K562 (cell line): ENCODE results near the gene NEXN. TPM values are rescaled to one million over a fixed set of nuclear protein-coding genes. Genes with fewer than 3 reads are reported as not detected.

Source experiments
- CHD1 ChIP-seq: fragments of 200-600 bp; sonication (generic); IDR thresholded peaks from one replicate; pipeline ENCODE4 v1.6.1; 2012; ENCODE audit warnings: mild to moderate bottlenecking, moderate library complexity, low read length, inconsistent platforms
- CHD4 ChIP-seq: fragments of 200-600 bp; sonication (generic); IDR thresholded peaks from 3 replicates; pipeline ENCODE4 v1.6.1; 2012; ENCODE audit warnings: low read depth, mild to moderate bottlenecking, mixed read lengths, low read length, inconsistent platforms; ENCODE audit not compliant: insufficient read depth, insufficient replicate concordance, poor library complexity, severe bottlenecking
- GTF2A2 ChIP-seq: IDR thresholded peaks from 2 replicates; pipeline ENCODE4 v1.6.1; 2016; ENCODE audit warnings: mild to moderate bottlenecking, missing genetic modification characterization, missing compliant biosample characterization
- ILF3 ChIP-seq: fragments of 450-650 bp; IDR thresholded peaks from 2 replicates; pipeline ENCODE4 v1.6.1; 2018; ENCODE audit warnings: antibody characterized with exemption, mild to moderate bottlenecking, moderate library complexity, borderline replicate concordance
- KAT8 ChIP-seq: fragments of 450-650 bp; IDR thresholded peaks from 2 replicates; pipeline ENCODE4 v1.6.1; 2016; ENCODE audit warnings: low read depth, mild to moderate bottlenecking
- NFE2L1 ChIP-seq: fragments of 450-650 bp; IDR thresholded peaks from 2 replicates; pipeline ENCODE4 v1.6.1; 2016; ENCODE audit warnings: missing genetic modification characterization, low read depth, mild to moderate bottlenecking, missing compliant biosample characterization, moderate library complexity, borderline replicate concordance
- PCBP1 ChIP-seq: fragments of 200-400 bp; formaldehyde crosslinking; IDR thresholded peaks from 2 replicates; pipeline ENCODE4 v1.6.1; 2018; ENCODE audit warnings: mild to moderate bottlenecking, low read depth, low read length; ENCODE audit not compliant: poor library complexity, severe bottlenecking
- PHB ChIP-seq: fragments of 250-450 bp; sonication (Bioruptor Pico); IDR thresholded peaks from 2 replicates; pipeline ENCODE4 v1.5.0; 2021
- PHTF2 ChIP-seq: fragments of 250-450 bp; sonication (Bioruptor Pico); IDR thresholded peaks from 2 replicates; pipeline ENCODE4 v1.5.0; 2021; ENCODE audit warnings: mild to moderate bottlenecking
- POLR2A ChIP-seq: fragments of 450-650 bp; conservative IDR thresholded peaks from 2 replicates; pipeline ENCODE4 v1.6.1; 2016
- YBX1 ChIP-seq: fragments of 450-650 bp; IDR thresholded peaks from 2 replicates; pipeline ENCODE4 v1.7.1; 2016; ENCODE audit warnings: mild to moderate bottlenecking
- ZFX ChIP-seq: sonication (generic); formaldehyde crosslinking; IDR thresholded peaks from 2 replicates; pipeline ENCODE4 v1.8.0; 2022; ENCODE audit warnings: mild to moderate bottlenecking, missing genetic modification reagents, moderate library complexity
- ZKSCAN1 ChIP-seq: fragments of 150-350 bp; IDR thresholded peaks from 2 replicates; pipeline ENCODE4 v1.6.1; 2016; ENCODE audit warnings: low read depth, low read length
- polyA plus RNA-seq, 8 experiments: library from polyadenylated mRNA; depleted of rRNA in 4 of 8; stranded (reverse) in 5 of 8; unstranded in 3 of 8; fragments of >200 nt; fragmentation: Nextera tagmentation in 2 of 8; fragmentation: Illumina TruSeq in 1 of 8; extraction: Ambion mirVana in 2 of 8; extraction: Trizol in 1 of 8; gene quantifications; 2 replicates each; pipeline versions ENCODE4 v1.2.1 to v1.2.3, GENCODE V29; 2011 to 2014; ENCODE audit warnings: inconsistent platforms in 1 of 8, missing spikeins in 1 of 8
- total RNA-seq, 7 experiments: library from RNA; depleted of rRNA in 6 of 7; stranded (reverse); fragments of >200 nt in 6 of 7; fragmentation: Illumina TruSeq in 2 of 7; extraction: Trizol in 2 of 7; gene quantifications; 2 replicates each; pipeline versions ENCODE4 v1.2.1 to v1.2.3, GENCODE V29; 2011 to 2021; ENCODE audit warnings: low replicate concordance in 1 of 7
- TF ChIP-seq, protein P1 (sequence below): fragments of 450-650 bp; formaldehyde crosslinking; IDR thresholded peaks from 2 replicates; pipeline ENCODE4 v1.4.0; 2020; ENCODE audit warnings: mild to moderate bottlenecking, moderate library complexity
- TF ChIP-seq, protein P2 (sequence below): fragments of 200-800 bp; sonication (Bioruptor generic); IDR thresholded peaks from 2 replicates; pipeline ENCODE4 v1.6.1; 2017; ENCODE audit warnings: missing genetic modification characterization, missing compliant biosample characterization
- TF ChIP-seq, protein P3 (sequence below): fragments of 450-650 bp; formaldehyde crosslinking; conservative IDR thresholded peaks from 2 replicates; pipeline ENCODE4 v1.4.0; 2022; ENCODE audit warnings: mild to moderate bottlenecking, missing genetic modification characterization
- TF ChIP-seq, protein P4 (sequence below): sonication (generic); formaldehyde crosslinking; IDR thresholded peaks from 2 replicates; pipeline ENCODE4 v1.8.0; 2022; ENCODE audit warnings: mild to moderate bottlenecking, low read depth, missing genetic modification reagents
- TF ChIP-seq, protein P5 (sequence below), 2 experiments: IDR thresholded peaks in 1 of 2; conservative IDR thresholded peaks in 1 of 2; 2 replicates each; pipeline ENCODE4 v1.6.1; 2016; ENCODE audit warnings: low read depth in 2 of 2, mild to moderate bottlenecking in 1 of 2, missing compliant biosample characterization in 1 of 2, missing genetic modification characterization in 1 of 2, moderate library complexity in 1 of 2

NEXN gene
- total and polyA plus RNA-seq, 9 of the 15 experiments (the other 6 are each of a cell fraction or from before 2014, with no cell fraction given), result 0.18 to 1.8 (median 0.76) TPM

DNA sequence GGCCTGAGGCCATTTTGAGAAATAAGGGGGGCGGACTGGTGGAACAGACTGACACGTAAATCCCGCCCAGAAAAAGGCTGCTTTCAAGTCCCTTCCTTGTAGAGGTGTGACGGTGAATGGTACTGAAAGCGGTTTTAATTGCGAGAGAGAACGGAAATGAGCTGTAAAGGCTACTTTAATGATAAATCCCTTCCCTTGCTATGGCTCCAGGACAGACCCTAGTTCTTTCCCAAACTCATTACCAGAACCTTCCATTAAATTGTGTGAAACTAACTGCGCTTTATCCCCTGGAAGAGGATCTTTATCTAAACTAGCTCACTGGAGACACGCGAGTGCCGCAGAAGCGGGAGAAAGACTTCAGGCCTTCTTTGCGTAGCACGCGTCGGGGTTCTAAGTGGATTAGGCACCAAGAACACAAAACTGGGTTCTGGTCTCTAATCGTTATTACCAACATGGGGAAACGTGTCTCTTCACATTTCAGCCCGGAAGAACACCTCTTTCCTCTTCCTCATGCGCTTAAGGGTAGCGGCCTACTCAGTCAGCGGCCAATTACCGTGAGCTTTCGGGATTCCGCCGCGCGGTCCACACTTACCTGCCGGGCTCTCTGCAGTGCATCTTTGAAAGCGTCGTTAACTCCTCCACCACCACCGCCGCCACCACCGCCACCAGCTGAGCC, 90.0 kb downstream of the NEXN start (continued):
- TF ChIP-seq, protein P1, sequence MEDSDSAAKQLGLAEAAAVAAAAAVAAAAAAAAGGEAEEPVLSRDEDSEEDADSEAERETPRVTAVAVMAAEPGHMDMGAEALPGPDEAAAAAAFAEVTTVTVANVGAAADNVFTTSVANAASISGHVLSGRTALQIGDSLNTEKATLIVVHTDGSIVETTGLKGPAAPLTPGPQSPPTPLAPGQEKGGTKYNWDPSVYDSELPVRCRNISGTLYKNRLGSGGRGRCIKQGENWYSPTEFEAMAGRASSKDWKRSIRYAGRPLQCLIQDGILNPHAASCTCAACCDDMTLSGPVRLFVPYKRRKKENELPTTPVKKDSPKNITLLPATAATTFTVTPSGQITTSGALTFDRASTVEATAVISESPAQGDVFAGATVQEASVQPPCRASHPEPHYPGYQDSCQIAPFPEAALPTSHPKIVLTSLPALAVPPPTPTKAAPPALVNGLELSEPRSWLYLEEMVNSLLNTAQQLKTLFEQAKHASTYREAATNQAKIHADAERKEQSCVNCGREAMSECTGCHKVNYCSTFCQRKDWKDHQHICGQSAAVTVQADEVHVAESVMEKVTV (CRISPR knock-in tag), result no peak
- TF ChIP-seq PHTF2 (CRISPR knock-in tag) (no peak), ILF3 (no peak), CHD4 (no peak), ZFX (CRISPR knock-in tag) (peak; percentile 96), ZKSCAN1 (no peak), KAT8 (peak; percentile 16; the same call in 1 of the 2 replicates), CHD1 (peak; percentile 94), YBX1 (no peak), PCBP1 (no peak), POLR2A (peak; percentile 32), PHB (CRISPR knock-in tag) (no peak), NFE2L1 (no peak), GTF2A2 (tag) (0 out of 2 replicates have a peak, but pooled peaks have one; percentile 37)
- TF ChIP-seq, protein P2, sequence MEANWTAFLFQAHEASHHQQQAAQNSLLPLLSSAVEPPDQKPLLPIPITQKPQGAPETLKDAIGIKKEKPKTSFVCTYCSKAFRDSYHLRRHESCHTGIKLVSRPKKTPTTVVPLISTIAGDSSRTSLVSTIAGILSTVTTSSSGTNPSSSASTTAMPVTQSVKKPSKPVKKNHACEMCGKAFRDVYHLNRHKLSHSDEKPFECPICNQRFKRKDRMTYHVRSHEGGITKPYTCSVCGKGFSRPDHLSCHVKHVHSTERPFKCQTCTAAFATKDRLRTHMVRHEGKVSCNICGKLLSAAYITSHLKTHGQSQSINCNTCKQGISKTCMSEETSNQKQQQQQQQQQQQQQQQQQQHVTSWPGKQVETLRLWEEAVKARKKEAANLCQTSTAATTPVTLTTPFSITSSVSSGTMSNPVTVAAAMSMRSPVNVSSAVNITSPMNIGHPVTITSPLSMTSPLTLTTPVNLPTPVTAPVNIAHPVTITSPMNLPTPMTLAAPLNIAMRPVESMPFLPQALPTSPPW (CRISPR knock-in tag), result peak; percentile 93
- TF ChIP-seq, protein P3, sequence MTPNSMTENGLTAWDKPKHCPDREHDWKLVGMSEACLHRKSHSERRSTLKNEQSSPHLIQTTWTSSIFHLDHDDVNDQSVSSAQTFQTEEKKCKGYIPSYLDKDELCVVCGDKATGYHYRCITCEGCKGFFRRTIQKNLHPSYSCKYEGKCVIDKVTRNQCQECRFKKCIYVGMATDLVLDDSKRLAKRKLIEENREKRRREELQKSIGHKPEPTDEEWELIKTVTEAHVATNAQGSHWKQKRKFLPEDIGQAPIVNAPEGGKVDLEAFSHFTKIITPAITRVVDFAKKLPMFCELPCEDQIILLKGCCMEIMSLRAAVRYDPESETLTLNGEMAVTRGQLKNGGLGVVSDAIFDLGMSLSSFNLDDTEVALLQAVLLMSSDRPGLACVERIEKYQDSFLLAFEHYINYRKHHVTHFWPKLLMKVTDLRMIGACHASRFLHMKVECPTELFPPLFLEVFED (CRISPR knock-in tag), result 0 out of 2 replicates have a peak, but pooled peaks have one; percentile 11
- TF ChIP-seq, protein P4, sequence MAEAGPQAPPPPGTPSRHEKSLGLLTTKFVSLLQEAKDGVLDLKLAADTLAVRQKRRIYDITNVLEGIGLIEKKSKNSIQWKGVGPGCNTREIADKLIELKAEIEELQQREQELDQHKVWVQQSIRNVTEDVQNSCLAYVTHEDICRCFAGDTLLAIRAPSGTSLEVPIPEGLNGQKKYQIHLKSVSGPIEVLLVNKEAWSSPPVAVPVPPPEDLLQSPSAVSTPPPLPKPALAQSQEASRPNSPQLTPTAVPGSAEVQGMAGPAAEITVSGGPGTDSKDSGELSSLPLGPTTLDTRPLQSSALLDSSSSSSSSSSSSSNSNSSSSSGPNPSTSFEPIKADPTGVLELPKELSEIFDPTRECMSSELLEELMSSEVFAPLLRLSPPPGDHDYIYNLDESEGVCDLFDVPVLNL (CRISPR knock-in tag), result no peak
- TF ChIP-seq, protein P5, sequence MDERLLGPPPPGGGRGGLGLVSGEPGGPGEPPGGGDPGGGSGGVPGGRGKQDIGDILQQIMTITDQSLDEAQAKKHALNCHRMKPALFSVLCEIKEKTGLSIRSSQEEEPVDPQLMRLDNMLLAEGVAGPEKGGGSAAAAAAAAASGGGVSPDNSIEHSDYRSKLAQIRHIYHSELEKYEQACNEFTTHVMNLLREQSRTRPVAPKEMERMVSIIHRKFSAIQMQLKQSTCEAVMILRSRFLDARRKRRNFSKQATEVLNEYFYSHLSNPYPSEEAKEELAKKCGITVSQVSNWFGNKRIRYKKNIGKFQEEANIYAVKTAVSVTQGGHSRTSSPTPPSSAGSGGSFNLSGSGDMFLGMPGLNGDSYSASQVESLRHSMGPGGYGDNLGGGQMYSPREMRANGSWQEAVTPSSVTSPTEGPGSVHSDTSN (CRISPR knock-in tag; IDR thresholded peaks at IDR 0.05; ENCODE audit: low read depth), result no peak
- TF ChIP-seq, protein P5 (tag; conservative IDR thresholded peaks at IDR 0.05; ENCODE audit: low read depth), result peak; percentile 59
